Calu3 (cell line): Measurements from ENCODE around the gene ZBTB16. TPM values are rescaled to one million over a fixed set of nuclear protein-coding genes. Genes with fewer than 3 reads are reported as not detected.

Source experiments
- BruUV-seq: library from RNA; stranded (reverse); fragments of 400-500 nt; replicated peaks from 2 replicates; lab custom pipeline; 2021; lab: Mats Ljungman, UMichigan
- CTCF ChIA-PET: fragments of 300-600 bp; sonication (Branson Sonifier 250); formaldehyde crosslinking; loops from one replicate; lab custom pipeline; 2022; ENCODE audit warnings: antibody characterized with exemption; lab: Charles Lee
- DNase-seq: peaks from one replicate; pipeline ENCODE4 v3.0.0; 2022
- H3K27ac Mint-ChIP-seq: one replicate; pipeline ENCODE4 v1.8.0; 2022; ENCODE audit warnings: mixed read lengths; ENCODE audit not compliant: unreplicated experiment
- H3K27me3 Mint-ChIP-seq: one replicate; pipeline ENCODE4 v1.8.0; 2022; ENCODE audit warnings: mixed read lengths; ENCODE audit not compliant: unreplicated experiment
- H3K36me3 Mint-ChIP-seq: one replicate; pipeline ENCODE4 v1.8.0; 2022; ENCODE audit warnings: mild to moderate bottlenecking, moderate library complexity, mixed read lengths; ENCODE audit not compliant: insufficient read depth, unreplicated experiment
- H3K4me1 Mint-ChIP-seq: one replicate; pipeline ENCODE4 v1.8.0; 2022; ENCODE audit warnings: mild to moderate bottlenecking, low read depth, mixed read lengths; ENCODE audit not compliant: unreplicated experiment
- H3K4me3 Mint-ChIP-seq: one replicate; pipeline ENCODE4 v1.8.0; 2022; ENCODE audit warnings: mild to moderate bottlenecking, low read depth, moderate library complexity, mixed read lengths; ENCODE audit not compliant: unreplicated experiment
- H3K9me3 Mint-ChIP-seq: one replicate; pipeline ENCODE4 v1.8.0; 2022; ENCODE audit warnings: low read depth, mixed read lengths; ENCODE audit not compliant: unreplicated experiment
- intact Hi-C: fragments of 100-400 bp; cut with micrococcal nuclease; formaldehyde crosslinking; loops from one replicate; pipeline ENCODE4 v1.10.0; 2022; ENCODE audit not compliant: unreplicated experiment
- total RNA-seq: library from RNA; stranded (reverse); gene quantifications from 2 replicates; pipeline ENCODE4 v1.2.3, GENCODE V29; 2022
- TF ChIP-seq, protein P1 (sequence below): fragments of 200-600 bp; IDR thresholded peaks from one replicate; pipeline ENCODE4 v1.8.0; 2022; ENCODE audit warnings: antibody characterized with exemption; ENCODE audit not compliant: unreplicated experiment

Gene ZBTB16
- total RNA-seq, 1 experiment from 2014 or later: not detected

DNA sequence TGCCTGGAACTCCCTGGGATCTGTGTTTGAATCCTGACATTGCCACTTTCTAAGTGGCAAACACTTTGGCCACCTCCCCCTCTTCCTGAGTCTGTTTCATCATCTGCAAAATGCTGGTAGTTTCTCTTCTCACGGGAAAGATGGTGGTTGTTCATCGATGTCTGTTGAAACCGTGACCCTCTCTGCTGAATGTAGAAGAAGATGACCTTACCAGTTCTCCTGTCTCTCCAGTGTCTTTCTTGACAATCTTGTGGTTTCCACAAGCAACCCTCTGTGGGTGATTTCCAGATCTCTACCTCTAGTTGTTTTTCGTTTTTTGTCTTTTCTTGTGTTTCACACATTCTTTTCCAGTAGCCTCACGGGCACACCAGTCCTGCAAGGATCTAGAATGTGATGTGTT is 27.5 kb downstream of the ZBTB16 start:
- CTCF ChIA-PET: no interaction called here
- Mint-ChIP-seq H3K9me3 (no peaks in the 10 kb centered on the region), H3K4me1 (no peaks in the 10 kb centered on the region), H3K27me3 (peaks cover 84% of the 10 kb centered on the region), H3K36me3 (no peaks in the 10 kb centered on the region), H3K27ac (no peak overlapping the region), H3K4me3 (no peak overlapping the region)
- intact Hi-C loops: no loop called here
- TF ChIP-seq, protein P1, sequence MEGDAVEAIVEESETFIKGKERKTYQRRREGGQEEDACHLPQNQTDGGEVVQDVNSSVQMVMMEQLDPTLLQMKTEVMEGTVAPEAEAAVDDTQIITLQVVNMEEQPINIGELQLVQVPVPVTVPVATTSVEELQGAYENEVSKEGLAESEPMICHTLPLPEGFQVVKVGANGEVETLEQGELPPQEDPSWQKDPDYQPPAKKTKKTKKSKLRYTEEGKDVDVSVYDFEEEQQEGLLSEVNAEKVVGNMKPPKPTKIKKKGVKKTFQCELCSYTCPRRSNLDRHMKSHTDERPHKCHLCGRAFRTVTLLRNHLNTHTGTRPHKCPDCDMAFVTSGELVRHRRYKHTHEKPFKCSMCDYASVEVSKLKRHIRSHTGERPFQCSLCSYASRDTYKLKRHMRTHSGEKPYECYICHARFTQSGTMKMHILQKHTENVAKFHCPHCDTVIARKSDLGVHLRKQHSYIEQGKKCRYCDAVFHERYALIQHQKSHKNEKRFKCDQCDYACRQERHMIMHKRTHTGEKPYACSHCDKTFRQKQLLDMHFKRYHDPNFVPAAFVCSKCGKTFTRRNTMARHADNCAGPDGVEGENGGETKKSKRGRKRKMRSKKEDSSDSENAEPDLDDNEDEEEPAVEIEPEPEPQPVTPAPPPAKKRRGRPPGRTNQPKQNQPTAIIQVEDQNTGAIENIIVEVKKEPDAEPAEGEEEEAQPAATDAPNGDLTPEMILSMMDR: no peak
- BruUV-seq: no TSS peak
- no peak for DNase-seq

DNA sequence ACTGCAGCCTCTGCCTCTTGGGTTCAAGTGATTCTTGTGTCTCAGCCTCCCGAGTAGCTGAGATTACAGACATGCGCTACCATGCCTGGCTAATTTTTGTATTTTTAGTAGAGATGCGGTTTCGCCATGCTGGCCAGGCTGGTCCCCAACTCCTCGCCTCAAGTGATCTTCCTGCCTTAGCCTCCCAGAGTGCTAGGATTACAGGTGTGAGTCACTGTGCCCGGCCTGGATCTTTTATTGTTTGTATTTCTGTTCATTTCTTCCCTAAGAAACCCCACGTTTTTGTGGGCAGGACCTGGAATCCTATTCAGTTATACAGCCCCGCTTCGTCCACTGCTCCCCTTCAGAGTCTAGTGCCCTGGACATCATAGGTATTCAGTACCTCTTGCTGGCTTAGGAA is 28.7 kb downstream of the ZBTB16 start:
- Mint-ChIP-seq H3K9me3 (no peaks in the 10 kb centered on the region), H3K27me3 (peaks cover 84% of the 10 kb centered on the region), H3K4me1 (no peaks in the 10 kb centered on the region), H3K36me3 (no peaks in the 10 kb centered on the region), H3K4me3 (no peak overlapping the region), H3K27ac (no peak overlapping the region)
- intact Hi-C loops: no loop called here
- TF ChIP-seq, protein P1: no peak
- CTCF ChIA-PET: no interaction called here
- no TSS peak for BruUV-seq
- DNase-seq: no peak

DNA sequence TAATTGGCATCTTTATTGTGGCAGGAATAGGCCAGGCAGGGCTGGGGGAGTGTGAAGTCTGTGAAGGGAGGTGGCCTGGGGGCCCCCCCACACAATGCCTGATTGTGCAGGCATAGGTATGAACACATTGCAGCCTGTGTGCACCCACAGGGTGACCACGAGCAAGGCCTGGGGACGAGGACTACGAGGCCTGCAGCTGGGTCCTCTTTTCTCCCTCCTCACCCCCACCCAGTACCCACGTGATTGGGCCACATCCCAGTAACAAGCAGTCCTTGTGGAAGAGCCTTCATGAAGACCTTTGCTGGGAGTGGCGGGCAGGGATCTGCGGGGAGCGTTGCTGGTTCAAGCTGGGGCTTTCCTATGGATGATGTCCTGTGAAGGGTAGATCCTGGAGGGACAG is 29.3 kb downstream of the ZBTB16 start:
- Mint-ChIP-seq H3K9me3 (no peaks in the 10 kb centered on the region), H3K27ac (no peak overlapping the region), H3K4me3 (no peak overlapping the region), H3K4me1 (no peaks in the 10 kb centered on the region), H3K27me3 (peaks cover 84% of the 10 kb centered on the region), H3K36me3 (no peaks in the 10 kb centered on the region)
- TF ChIP-seq, protein P1: no peak
- BruUV-seq: no TSS peak
- intact Hi-C loops: no loop called here
- CTCF ChIA-PET: no interaction called here
- no peak for DNase-seq

DNA sequence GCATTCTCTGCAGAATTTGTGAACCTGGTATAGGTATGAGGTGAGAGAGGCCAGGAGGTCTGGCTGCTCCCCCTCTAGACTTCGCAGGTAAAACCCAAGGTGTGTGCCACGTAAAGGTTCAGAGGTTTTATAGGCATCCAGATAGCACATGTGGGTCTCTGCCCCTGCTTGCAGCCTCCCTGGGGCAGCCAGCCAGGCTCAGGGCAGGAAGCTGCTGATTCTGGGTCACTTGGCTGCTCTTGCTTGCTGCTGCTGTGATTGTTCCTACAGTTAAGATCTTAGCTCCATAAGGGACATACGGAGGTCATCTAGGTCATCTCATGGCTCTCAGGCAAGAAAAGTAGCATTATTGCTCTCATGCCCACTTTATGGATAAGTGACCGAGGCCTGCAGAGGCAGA is 30.2 kb downstream of the ZBTB16 start:
- no peaks in the 10 kb centered on the region for H3K36me3 Mint-ChIP-seq
- BruUV-seq: no TSS peak
- H3K27me3 Mint-ChIP-seq: peaks cover 81% of the 10 kb centered on the region
- TF ChIP-seq, protein P1: no peak
- intact Hi-C loops: no loop called here
- no peaks in the 10 kb centered on the region for H3K9me3 Mint-ChIP-seq
- H3K4me3 Mint-ChIP-seq: no peak overlapping the region
- no peak overlapping the region for H3K27ac Mint-ChIP-seq
- no peak for DNase-seq
- H3K4me1 Mint-ChIP-seq: no peaks in the 10 kb centered on the region
- CTCF ChIA-PET: no interaction called here
